Measurements from ENCODE around the gene ATOH7. TPM values are rescaled to one million over a fixed set of nuclear protein-coding genes. Genes with fewer than 3 reads are reported as not detected.
"Not testable (repeated sequence)": the region's sequence is repeated elsewhere in the genome, so short reads cannot be mapped to it uniquely, and the experiment has no call there.

Gene ATOH7
- total RNA-seq (2022) (not detected in 2 replicates), Bru-seq, nascent RNA (percentile 32 among the genes with signal in this experiment), BruChase-seq, experiment 1, labeled RNA remaining after a 6-hour chase (percentile 34 among the genes with signal in this experiment), BruChase-seq, experiment 2, labeled RNA remaining after a 2-hour chase (percentile 31 among the genes with signal in this experiment)
- long read RNA-seq, result 0 reads

- no peaks in the 10 kb centered on the region for H3K4me1 Mint-ChIP-seq (ENCODE audit: insufficient read depth, unreplicated experiment)
- BruUV-seq (replicated peaks), result no TSS peak
- peak within 1 kb of the TSS; percentile 65 for H3K4me3 Mint-ChIP-seq (ENCODE audit: unreplicated experiment)
- TF ChIP-seq CTCF (IDR thresholded peaks at IDR 0.05; ENCODE audit: unreplicated experiment), result no peak
- no peaks in the 10 kb centered on the region for H3K36me3 Mint-ChIP-seq (ENCODE audit: insufficient read depth, unreplicated experiment)
- intact Hi-C loops (cut with micrococcal nuclease), result no loop called here
- peaks cover 11% of the 10 kb centered on the region for H3K27me3 Mint-ChIP-seq (ENCODE audit: insufficient read depth, unreplicated experiment)
- ChIA-PET CTCF (no interaction called here), POLR2A (interaction anchor here (0.5 kb wide), 1 partner anchor 12 kb away, joined by 3 read pairs; no protein-coding TSS in a partner anchor)
- H3K9me3 Mint-ChIP-seq (ENCODE audit: unreplicated experiment), result no peaks in the 10 kb centered on the region
- H3K27ac Mint-ChIP-seq (ENCODE audit: low read depth, unreplicated experiment), result no peak within 1 kb of the TSS
- DNase-seq (ENCODE audit: unreplicated experiment), result no peak
Measured at GRCh38 chr10:68231817-68232251, at the start of gene ATOH7. ATOH7 (minus strand) TSS chr10:68232113; CDS start chr10:68231677, 436 bp downstream.

DNA sequence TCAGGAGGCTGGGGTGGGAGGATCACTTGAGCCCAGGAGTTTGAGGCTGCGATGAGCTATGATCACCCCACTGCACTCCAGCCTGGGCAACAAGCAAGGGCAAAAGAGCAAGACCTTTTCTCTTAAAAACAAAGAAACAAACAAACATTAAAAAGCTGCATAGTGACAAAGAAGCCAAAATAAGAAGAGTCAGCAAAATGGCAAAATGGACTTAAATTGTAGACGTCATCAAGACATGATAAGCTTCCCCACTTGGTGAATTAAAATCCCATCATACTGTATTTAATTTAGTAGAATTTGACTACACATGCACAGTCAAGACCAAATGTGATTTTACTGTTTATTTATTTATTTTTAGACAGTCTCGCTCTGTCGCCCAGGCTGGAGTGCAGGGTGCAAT lies 48.8 kb upstream of the ATOH7 start:
- no peak for DNase-seq (ENCODE audit: unreplicated experiment)
- POLR2A ChIA-PET, result interaction anchor here (1.1 kb wide), 1 partner anchor 10 kb away, joined by 3 read pairs; no protein-coding TSS in a partner anchor
- Mint-ChIP-seq H3K27ac (ENCODE audit: low read depth, unreplicated experiment) (no peak overlapping the region), H3K4me1 (ENCODE audit: insufficient read depth, unreplicated experiment) (no peaks in the 10 kb centered on the region), H3K36me3 (ENCODE audit: insufficient read depth, unreplicated experiment) (no peaks in the 10 kb centered on the region), H3K9me3 (ENCODE audit: unreplicated experiment) (no peaks in the 10 kb centered on the region), H3K27me3 (ENCODE audit: insufficient read depth, unreplicated experiment) (no peaks in the 10 kb centered on the region), H3K4me3 (ENCODE audit: unreplicated experiment) (no peak overlapping the region)
- CTCF ChIA-PET, result interaction anchor here (0.7 to 1.5 kb wide), 3 partner anchors 21 to 129 kb away, joined by 3 to 5 read pairs (median 3); no protein-coding TSS in a partner anchor
- intact Hi-C loops (cut with micrococcal nuclease), result no loop called here
- BruUV-seq (replicated peaks), result no TSS peak
- no peak for TF ChIP-seq CTCF (IDR thresholded peaks at IDR 0.05; ENCODE audit: unreplicated experiment)

DNA sequence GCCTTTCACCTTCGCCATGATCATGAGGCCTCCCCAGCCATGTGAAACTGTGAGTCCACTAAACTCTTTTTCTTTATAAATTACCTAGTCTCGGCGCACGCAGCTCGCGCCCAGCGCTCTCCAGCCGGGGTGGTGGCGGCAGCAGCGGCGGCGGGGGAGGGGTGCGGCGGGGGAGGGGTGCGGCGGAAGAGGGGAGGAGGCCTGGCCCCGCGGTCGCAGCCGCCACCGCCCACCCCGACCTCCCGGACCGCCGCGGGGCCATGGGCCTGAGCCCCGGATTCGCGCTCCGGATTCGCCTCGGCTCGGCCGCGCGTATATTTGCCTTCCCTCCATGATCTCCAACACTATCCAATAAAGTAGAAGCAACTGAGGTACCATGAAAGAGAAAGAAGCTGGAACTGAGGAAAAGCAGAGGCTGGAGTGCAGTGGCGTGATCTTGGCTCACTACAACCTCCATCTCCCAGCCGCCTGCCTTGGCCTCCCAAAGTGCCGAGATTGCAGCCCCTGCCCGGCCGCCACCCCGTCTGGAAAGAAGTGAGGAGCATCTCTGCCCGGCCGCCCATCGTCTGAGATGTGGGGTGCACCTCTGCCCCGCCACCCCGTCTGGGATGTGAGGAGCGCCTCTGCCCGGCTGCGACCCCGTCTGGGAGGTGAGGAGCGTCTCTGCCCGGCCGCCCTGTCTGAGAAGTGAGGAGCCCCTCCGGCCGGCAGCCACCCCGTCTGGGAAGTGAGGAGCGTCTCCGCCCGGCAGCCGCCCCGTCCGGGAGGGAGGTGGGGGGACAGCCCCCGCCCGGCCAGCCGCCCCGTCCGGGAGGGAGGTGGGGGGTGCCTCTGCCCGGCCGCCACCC lies 47.2 kb upstream of the ATOH7 start:
- H3K27ac Mint-ChIP-seq (ENCODE audit: low read depth, unreplicated experiment); H3K27me3 Mint-ChIP-seq (ENCODE audit: insufficient read depth, unreplicated experiment); intact Hi-C loops (cut with micrococcal nuclease); H3K4me1 Mint-ChIP-seq (ENCODE audit: insufficient read depth, unreplicated experiment); H3K4me3 Mint-ChIP-seq (ENCODE audit: unreplicated experiment); POLR2A ChIA-PET; CTCF ChIA-PET; H3K36me3 Mint-ChIP-seq (ENCODE audit: insufficient read depth, unreplicated experiment); BruUV-seq (replicated peaks); DNase-seq (ENCODE audit: unreplicated experiment); H3K9me3 Mint-ChIP-seq (ENCODE audit: unreplicated experiment): not testable (repeated sequence)

- CTCF ChIA-PET, result interaction anchor here (0.9 kb wide), 1 partner anchor 54 kb away, joined by 3 read pairs; no protein-coding TSS in a partner anchor
- DNase-seq (ENCODE audit: unreplicated experiment); H3K4me3 Mint-ChIP-seq (ENCODE audit: unreplicated experiment); BruUV-seq (replicated peaks); intact Hi-C loops (cut with micrococcal nuclease); H3K4me1 Mint-ChIP-seq (ENCODE audit: insufficient read depth, unreplicated experiment); H3K36me3 Mint-ChIP-seq (ENCODE audit: insufficient read depth, unreplicated experiment); H3K27ac Mint-ChIP-seq (ENCODE audit: low read depth, unreplicated experiment); H3K27me3 Mint-ChIP-seq (ENCODE audit: insufficient read depth, unreplicated experiment); H3K9me3 Mint-ChIP-seq (ENCODE audit: unreplicated experiment); POLR2A ChIA-PET: not testable (repeated sequence)
Measured at GRCh38 chr10:68277814-68278213, 45.9 kb upstream of the ATOH7 start.

DNA sequence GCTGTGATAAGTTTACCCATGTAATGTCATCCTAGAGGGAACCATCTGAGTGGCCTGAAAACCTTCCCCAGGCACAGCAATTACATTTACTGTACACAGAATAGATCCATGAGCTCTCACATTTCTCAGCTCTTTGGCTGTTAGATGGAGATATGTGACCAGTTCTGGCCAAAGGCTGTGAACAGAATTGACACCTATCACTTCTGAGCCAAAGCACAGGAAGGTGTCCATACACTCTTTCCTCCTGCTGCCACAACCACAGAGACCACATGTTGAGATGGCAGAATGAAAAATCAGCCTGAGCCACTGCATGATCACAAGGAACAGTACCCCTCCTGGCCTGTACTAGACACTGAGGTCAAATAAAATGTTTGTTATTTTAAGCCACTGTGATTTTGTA lies 44.3 kb upstream of the ATOH7 start:
- no peaks in the 10 kb centered on the region for H3K4me1 Mint-ChIP-seq (ENCODE audit: insufficient read depth, unreplicated experiment)
- no peaks in the 10 kb centered on the region for H3K9me3 Mint-ChIP-seq (ENCODE audit: unreplicated experiment)
- CTCF ChIA-PET, result interaction anchor here (0.8 to 1.0 kb wide), 2 partner anchors 26 to 64 kb away, joined by 3 to 4 read pairs; no protein-coding TSS in a partner anchor
- BruUV-seq (replicated peaks), result no TSS peak
- H3K27me3 Mint-ChIP-seq (ENCODE audit: insufficient read depth, unreplicated experiment), result no peaks in the 10 kb centered on the region
- POLR2A ChIA-PET, result no interaction called here
- TF ChIP-seq CTCF (IDR thresholded peaks at IDR 0.05; ENCODE audit: unreplicated experiment), result no peak
- H3K27ac Mint-ChIP-seq (ENCODE audit: low read depth, unreplicated experiment), result no peak overlapping the region
- no peaks in the 10 kb centered on the region for H3K36me3 Mint-ChIP-seq (ENCODE audit: insufficient read depth, unreplicated experiment)
- DNase-seq (ENCODE audit: unreplicated experiment), result no peak
- H3K4me3 Mint-ChIP-seq (ENCODE audit: unreplicated experiment), result no peak overlapping the region
- intact Hi-C loops (cut with micrococcal nuclease), result no loop called here
